SU-DHL-6 (cell line): Measurements from ENCODE around the gene LONRF3.

Source experiments
- H2AFZ ChIP-seq: fragments of 200-600 bp; sonication (generic); 2 replicates; pipeline ENCODE4 v1.6.1; 2014; ENCODE audit warnings: low read depth, mild to moderate bottlenecking, moderate library complexity, mixed read lengths, antibody characterized with exemption, low read length; ENCODE audit not compliant: severe bottlenecking
- H3F3A ChIP-seq: fragments of 200-600 bp; shearing (Covaris generic); 2 replicates; pipeline ENCODE4 v1.6.0; 2016; ENCODE audit warnings: antibody characterized with exemption, mild to moderate bottlenecking; ENCODE audit not compliant: insufficient read depth
- H3K27ac ChIP-seq: fragments of 200-600 bp; sonication (generic); 2 replicates; pipeline ENCODE4 v1.5.1; 2016; ENCODE audit warnings: low read depth, mild to moderate bottlenecking, low read length, moderate library complexity, mixed read lengths
- H3K27me3 ChIP-seq: fragments of 200-600 bp; sonication (generic), shearing (Covaris generic); 2 replicates; pipeline ENCODE4 v1.6.0; 2014; ENCODE audit warnings: mild to moderate bottlenecking, low read length
- H3K36me3 ChIP-seq: fragments of 200-600 bp; sonication (generic); 2 replicates; pipeline ENCODE4 v1.6.1; 2014; ENCODE audit warnings: mild to moderate bottlenecking, low read length, mixed read lengths
- H3K4me2 ChIP-seq: fragments of 300-600, 200-600 bp; shearing (Covaris generic), sonication (generic); 2 replicates; pipeline ENCODE4 v1.6.0; 2014; ENCODE audit warnings: low read length, low read depth, mild to moderate bottlenecking; ENCODE audit not compliant: poor library complexity, severe bottlenecking
- H3K4me3 ChIP-seq: fragments of 200-600 bp; sonication (generic); 2 replicates; pipeline ENCODE4 v1.5.1; 2014; ENCODE audit warnings: antibody characterized with exemption, low read length, mild to moderate bottlenecking, mixed read lengths; ENCODE audit not compliant: insufficient read depth, poor library complexity, severe bottlenecking
- H3K79me2 ChIP-seq: fragments of 200-600 bp; sonication (generic); 2 replicates; pipeline ENCODE4 v1.6.1; 2014; ENCODE audit warnings: mild to moderate bottlenecking, low read length, moderate library complexity; ENCODE audit not compliant: insufficient read depth
- H3K9ac ChIP-seq: fragments of 200-600 bp; sonication (generic); 2 replicates; pipeline ENCODE4 v1.7.0; 2014; ENCODE audit warnings: mild to moderate bottlenecking, low read length
- H3K9me2 ChIP-seq: fragments of 200-600 bp; sonication (generic); replicated peaks from 2 replicates; pipeline ENCODE4 v1.6.1; 2014; ENCODE audit warnings: low read length; ENCODE audit not compliant: insufficient read depth
- H3K9me3 ChIP-seq: fragments of 200-600 bp; sonication (generic); 2 replicates; pipeline ENCODE4 v1.6.1; 2014; ENCODE audit warnings: low read length, mixed read lengths; ENCODE audit not compliant: insufficient read depth
- H4K20me1 ChIP-seq: fragments of 200-600 bp; sonication (generic); 2 replicates; pipeline ENCODE4 v1.6.1; 2014; ENCODE audit warnings: low read depth, mild to moderate bottlenecking, antibody characterized with exemption, low read length, moderate library complexity, mixed read lengths
- EZH2phosphoT487 ChIP-seq: fragments of 200-600 bp; sonication (generic), shearing (Covaris generic); conservative IDR thresholded peaks from 2 replicates; pipeline ENCODE4 v1.6.1; 2018; ENCODE audit warnings: mild to moderate bottlenecking, antibody characterized with exemption, low read length, moderate library complexity, mixed read lengths
- TF ChIP-seq, protein P1 (sequence below): fragments of 200-600 bp; sonication (generic); IDR thresholded peaks from one replicate; pipeline ENCODE4 v1.5.1; 2017; ENCODE audit warnings: antibody characterized with exemption, mild to moderate bottlenecking, low read length, moderate library complexity; ENCODE audit not compliant: insufficient read depth, poor library complexity, severe bottlenecking

LONRF3 gene

DNA sequence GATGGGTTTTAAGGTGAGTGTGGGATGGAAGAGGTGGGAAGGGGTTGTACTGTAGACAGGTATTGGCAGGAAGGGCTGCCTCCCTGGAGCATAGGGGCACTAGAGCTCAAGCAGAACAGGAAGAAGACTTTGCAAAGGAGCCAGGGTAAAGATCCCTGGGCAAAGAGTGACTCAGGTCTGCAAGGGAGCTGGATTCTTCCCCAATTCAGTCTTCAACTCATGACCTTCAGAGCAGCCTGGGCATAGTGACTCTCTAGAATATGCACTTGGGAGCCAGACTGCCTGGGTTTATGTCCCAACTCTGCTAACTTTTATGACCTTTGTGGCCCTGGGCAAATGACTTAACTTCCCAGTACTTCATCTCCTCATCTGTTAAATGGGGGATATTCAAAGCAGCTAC lies 4.0 kb downstream of the LONRF3 start:
- Histone ChIP-seq H3K27me3 (no peaks in the 10 kb centered on the region), H4K20me1 (no peaks in the 10 kb centered on the region), H3K9me2 (no peaks in the 10 kb centered on the region)

DNA sequence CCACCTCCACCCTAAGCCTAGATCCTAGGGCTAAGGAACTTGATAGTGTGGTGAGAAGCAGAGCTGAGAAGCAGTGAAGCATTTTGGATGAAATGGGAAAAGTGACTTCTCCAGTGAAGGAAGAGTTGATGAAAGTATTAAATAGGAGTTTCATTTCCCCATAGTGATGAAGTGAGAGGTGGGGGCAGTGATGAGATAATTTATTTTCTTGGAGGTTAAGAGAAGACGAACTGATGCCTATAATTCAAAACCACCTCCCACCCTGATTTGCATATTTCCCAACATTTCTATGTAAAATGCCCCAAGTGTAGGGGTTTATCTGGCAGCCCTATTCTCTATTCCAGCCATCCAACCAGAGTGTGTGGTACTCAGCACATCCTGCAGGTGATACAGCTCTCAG lies 6.3 kb downstream of the LONRF3 start:
- Histone ChIP-seq H3K9me2 (no peaks in the 10 kb centered on the region), H3K4me3 (no peak overlapping the region), H3K79me2 (no peaks in the 10 kb centered on the region), H3K4me2 (no peak overlapping the region), H3K27me3 (no peaks in the 10 kb centered on the region), H3K27ac (no peak overlapping the region), H2AFZ (no peak overlapping the region), H3K9me3 (no peaks in the 10 kb centered on the region), H3K9ac (no peak overlapping the region), H3K36me3 (no peaks in the 10 kb centered on the region), H4K20me1 (no peaks in the 10 kb centered on the region), H3F3A (no peaks in the 10 kb centered on the region)
- TF ChIP-seq EZH2phosphoT487: no peak
- TF ChIP-seq, protein P1, sequence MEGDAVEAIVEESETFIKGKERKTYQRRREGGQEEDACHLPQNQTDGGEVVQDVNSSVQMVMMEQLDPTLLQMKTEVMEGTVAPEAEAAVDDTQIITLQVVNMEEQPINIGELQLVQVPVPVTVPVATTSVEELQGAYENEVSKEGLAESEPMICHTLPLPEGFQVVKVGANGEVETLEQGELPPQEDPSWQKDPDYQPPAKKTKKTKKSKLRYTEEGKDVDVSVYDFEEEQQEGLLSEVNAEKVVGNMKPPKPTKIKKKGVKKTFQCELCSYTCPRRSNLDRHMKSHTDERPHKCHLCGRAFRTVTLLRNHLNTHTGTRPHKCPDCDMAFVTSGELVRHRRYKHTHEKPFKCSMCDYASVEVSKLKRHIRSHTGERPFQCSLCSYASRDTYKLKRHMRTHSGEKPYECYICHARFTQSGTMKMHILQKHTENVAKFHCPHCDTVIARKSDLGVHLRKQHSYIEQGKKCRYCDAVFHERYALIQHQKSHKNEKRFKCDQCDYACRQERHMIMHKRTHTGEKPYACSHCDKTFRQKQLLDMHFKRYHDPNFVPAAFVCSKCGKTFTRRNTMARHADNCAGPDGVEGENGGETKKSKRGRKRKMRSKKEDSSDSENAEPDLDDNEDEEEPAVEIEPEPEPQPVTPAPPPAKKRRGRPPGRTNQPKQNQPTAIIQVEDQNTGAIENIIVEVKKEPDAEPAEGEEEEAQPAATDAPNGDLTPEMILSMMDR: no peak

More for the DNA sequence above, 4.0 kb downstream of the LONRF3 start:
- TF ChIP-seq EZH2phosphoT487: no peak
- TF ChIP-seq, protein P1: no peak
- no peak overlapping the region for H2AFZ ChIP-seq
- no peaks in the 10 kb centered on the region for H3K9me3 ChIP-seq
- no peaks in the 10 kb centered on the region for H3F3A ChIP-seq
- H3K4me3 ChIP-seq: no peak overlapping the region
- no peak overlapping the region for H3K27ac ChIP-seq
- H3K36me3 ChIP-seq: no peaks in the 10 kb centered on the region
- H3K79me2 ChIP-seq: no peaks in the 10 kb centered on the region
- no peak overlapping the region for H3K4me2 ChIP-seq
- H3K9ac ChIP-seq: no peak overlapping the region

DNA sequence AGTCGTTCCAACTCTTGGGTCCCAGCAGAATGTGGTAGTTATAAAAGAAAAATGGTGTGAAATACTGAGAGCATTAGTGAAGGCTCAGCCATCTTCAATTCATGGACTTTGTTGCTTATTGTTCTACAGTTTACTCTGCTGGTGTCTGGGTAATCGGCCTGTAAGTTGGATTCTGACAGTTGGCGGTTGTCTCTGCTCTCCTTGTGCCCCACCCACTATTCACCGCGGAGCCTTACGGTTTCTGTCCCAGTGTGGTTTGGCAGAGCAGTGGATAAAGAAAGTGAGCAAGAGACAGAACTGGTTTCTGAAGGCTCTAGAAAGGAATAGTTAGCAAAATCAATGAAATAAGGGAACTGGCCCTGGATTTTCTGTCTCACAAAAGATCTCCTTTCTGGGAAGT lies 9.1 kb downstream of the LONRF3 start:
- no peak for TF ChIP-seq EZH2phosphoT487
- TF ChIP-seq, protein P1: no peak
- Histone ChIP-seq H3K79me2 (no peaks in the 10 kb centered on the region), H3F3A (no peaks in the 10 kb centered on the region), H3K4me2 (no peak overlapping the region), H4K20me1 (no peaks in the 10 kb centered on the region), H3K27ac (no peak overlapping the region), H3K36me3 (no peaks in the 10 kb centered on the region), H2AFZ (no peak overlapping the region), H3K27me3 (no peaks in the 10 kb centered on the region), H3K9me2 (no peaks in the 10 kb centered on the region), H3K9me3 (no peaks in the 10 kb centered on the region), H3K9ac (no peak overlapping the region), H3K4me3 (no peak overlapping the region)

DNA sequence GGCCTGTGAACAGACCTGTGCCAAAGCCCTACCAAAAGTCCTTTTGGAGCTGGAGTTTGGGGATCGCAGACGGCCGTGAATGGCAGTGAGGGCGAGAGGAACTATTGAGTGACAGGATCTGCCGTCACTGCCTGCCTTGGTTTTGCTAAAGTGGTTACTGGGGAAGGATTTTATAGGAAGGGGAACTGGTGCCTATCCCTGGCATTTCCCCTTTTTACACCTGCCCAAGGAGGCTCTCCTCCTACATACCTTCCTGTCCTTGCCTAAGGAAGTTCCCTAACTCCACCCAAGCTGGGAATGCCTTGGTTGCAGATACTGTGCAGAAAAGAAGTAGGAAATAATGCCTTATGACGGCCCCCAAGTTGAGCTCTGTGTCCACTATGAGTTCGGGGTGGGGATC lies 14.5 kb downstream of the LONRF3 start:
- H4K20me1 ChIP-seq: no peaks in the 10 kb centered on the region
- no peaks in the 10 kb centered on the region for H3K9me2 ChIP-seq
- H3K79me2 ChIP-seq: no peaks in the 10 kb centered on the region
- H3K4me3 ChIP-seq: no peak overlapping the region
- no peaks in the 10 kb centered on the region for H3F3A ChIP-seq
- H3K9ac ChIP-seq: no peak overlapping the region
- no peak overlapping the region for H3K27ac ChIP-seq
- no peak overlapping the region for H2AFZ ChIP-seq
- H3K36me3 ChIP-seq: no peaks in the 10 kb centered on the region
- TF ChIP-seq, protein P1: no peak
- no peak for TF ChIP-seq EZH2phosphoT487
- H3K27me3 ChIP-seq: no peaks in the 10 kb centered on the region
- no peaks in the 10 kb centered on the region for H3K9me3 ChIP-seq
- no peak overlapping the region for H3K4me2 ChIP-seq
